Skeletal muscle tissue (tissue), 4 donors: ENCODE results near the gene IFITM1. TPM values are rescaled to one million over a fixed set of nuclear protein-coding genes. Genes with fewer than 3 reads are reported as not detected.

Source experiments
- H3K27ac ChIP-seq: one replicate; pipeline ENCODE4 v1.7.0; 2013; ENCODE audit warnings: mild to moderate bottlenecking, low read depth, low read length, inconsistent platforms
- H3K27me3 ChIP-seq, 3 donors: one replicate each; pipeline ENCODE4 v1.7.0; 2013; ENCODE audit warnings: low read length in 3 of 3; ENCODE audit not compliant: control insufficient read depth in 3 of 3, insufficient read depth in 3 of 3
- H3K36me3 ChIP-seq, 3 donors: one replicate each; pipeline ENCODE4 v1.7.0; 2013; ENCODE audit warnings: low read length in 3 of 3; ENCODE audit not compliant: control insufficient read depth in 3 of 3, insufficient read depth in 3 of 3
- H3K4me1 ChIP-seq, 3 donors: one replicate each; pipeline ENCODE4 v1.7.0; 2013; ENCODE audit warnings: low read length in 3 of 3, mild to moderate bottlenecking in 3 of 3; ENCODE audit not compliant: control insufficient read depth in 3 of 3, insufficient read depth in 3 of 3
- H3K4me3 ChIP-seq, 3 donors: one replicate each; pipeline ENCODE4 v1.7.0; 2013; ENCODE audit warnings: low read length in 3 of 3
- H3K9ac ChIP-seq, 3 donors: one replicate each; pipeline ENCODE4 v1.7.0; 2013; ENCODE audit warnings: low read length in 3 of 3, mild to moderate bottlenecking in 3 of 3, moderate library complexity in 2 of 3, low read depth in 1 of 3
- H3K9me3 ChIP-seq, 3 donors: one replicate each; pipeline ENCODE4 v1.7.0; 2013; ENCODE audit warnings: low read length in 3 of 3; ENCODE audit not compliant: control insufficient read depth in 3 of 3
- total RNA-seq: library from RNA; depleted of rRNA; stranded (reverse); fragments of >200 nt; gene quantifications from one replicate; pipeline ENCODE4 v1.2.3, GENCODE V29; 2014
- donor health status: Osteomylitis.

Gene IFITM1
- total RNA-seq, 1 donor from 2014 or later = 13.0 TPM

DNA sequence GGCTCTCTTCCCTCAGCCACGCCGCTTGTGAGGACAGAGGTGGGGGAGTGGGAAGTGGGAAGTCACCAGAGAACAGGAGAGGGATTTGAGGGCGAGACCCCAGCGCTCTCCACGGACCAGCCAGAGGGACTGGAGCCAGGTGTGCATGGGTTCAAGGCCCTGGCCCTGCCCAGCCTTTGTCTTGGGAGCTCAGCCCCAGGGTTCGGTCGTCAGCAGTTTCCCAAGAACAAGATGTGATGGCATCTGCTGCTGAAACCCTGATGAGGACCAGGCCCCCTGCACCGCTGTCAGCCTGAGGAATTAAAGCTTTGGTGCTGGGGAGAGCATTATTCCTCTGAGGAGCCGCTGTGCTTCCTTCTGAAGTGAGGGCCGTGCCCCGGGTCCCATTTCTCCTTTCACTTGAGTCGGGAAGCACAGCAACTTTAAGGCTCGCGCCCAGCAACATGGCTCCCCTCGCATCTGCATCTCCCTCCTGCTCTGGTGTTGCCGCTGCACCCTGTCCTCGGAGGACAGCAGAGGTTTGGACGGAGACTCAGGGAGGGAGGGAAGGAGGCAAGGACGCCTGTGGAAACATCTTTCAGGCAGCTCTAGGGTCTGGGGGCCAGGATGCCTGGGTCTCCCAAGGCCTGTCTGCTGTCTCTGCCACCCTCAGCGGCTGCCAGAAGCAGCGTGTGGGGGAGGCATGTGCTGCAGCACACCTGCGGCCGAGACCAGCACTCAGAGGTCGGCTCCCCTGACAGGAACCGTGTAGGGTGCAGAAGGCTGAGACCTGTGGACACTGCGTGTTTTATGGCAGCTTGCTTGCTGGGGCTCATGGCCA lies 18.3 kb upstream of the IFITM1 start:
- Histone ChIP-seq H3K9me3 (no peaks in the 10 kb centered on the region), H3K4me1 (peaks cover 3 to 11% (median 7%) of the 10 kb centered on the region in 3 donors), H3K4me3 (no peak overlapping the region), H3K36me3 (peaks cover 0 to 2% (median 0%) of the 10 kb centered on the region in 3 donors), H3K27me3 (peaks cover 15 to 33% (median 33%) of the 10 kb centered on the region in 3 donors), H3K27ac (no peak overlapping the region), H3K9ac (no peak overlapping the region)

DNA sequence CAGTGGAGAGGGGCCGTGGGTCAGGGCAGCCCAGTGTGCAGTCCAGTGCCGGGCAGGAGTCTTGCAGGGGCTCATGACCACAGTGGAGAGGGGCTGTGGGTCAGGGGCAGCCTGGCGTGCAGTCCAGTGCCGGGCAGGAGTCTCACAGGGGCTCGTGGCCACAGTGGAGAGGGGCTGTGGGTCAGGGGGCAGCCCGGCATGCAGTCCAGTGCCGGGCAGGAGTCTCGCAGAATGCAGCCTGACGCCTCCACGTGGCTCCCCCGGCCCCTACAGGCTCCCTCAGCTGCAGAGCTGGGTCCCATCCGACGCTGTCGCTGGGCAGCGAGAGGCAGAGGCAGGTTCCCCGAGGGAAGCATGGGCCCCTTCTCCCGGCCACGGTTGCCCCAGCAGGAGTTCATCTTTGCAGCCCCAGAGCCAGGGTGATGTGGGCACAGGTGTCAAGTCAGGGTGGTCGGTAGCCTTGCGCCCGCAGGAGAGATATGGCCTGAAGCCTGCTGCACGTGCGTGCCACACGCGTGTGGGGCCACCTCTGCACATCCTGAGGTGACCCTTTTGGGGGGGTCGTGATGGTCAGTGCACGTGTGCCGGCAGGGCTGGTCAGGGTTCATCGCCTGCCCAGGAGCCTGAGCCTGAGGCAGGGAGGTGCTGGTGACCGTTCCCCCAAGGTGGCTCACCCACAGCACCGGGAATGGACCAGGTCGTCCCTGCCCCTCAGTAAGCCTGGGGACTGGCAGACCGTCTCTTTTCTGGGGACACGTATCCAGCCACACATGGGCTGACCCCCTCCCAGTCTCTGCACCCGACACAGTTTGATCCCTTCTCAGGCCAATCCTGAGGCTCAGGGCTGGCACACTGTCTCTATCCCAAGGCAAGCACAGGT lies 17.4 kb upstream of the IFITM1 start:
- H3K9me3 ChIP-seq = no peaks in the 10 kb centered on the region
- peaks cover 18 to 34% (median 33%) of the 10 kb centered on the region in 3 donors for H3K27me3 ChIP-seq
- H3K9ac ChIP-seq = no peak overlapping the region
- H3K36me3 ChIP-seq = peaks cover 0 to 2% (median 0%) of the 10 kb centered on the region in 3 donors
- peaks cover 3 to 11% (median 7%) of the 10 kb centered on the region in 3 donors for H3K4me1 ChIP-seq
- H3K4me3 ChIP-seq = no peak overlapping the region
- H3K27ac ChIP-seq = no peak overlapping the region

DNA sequence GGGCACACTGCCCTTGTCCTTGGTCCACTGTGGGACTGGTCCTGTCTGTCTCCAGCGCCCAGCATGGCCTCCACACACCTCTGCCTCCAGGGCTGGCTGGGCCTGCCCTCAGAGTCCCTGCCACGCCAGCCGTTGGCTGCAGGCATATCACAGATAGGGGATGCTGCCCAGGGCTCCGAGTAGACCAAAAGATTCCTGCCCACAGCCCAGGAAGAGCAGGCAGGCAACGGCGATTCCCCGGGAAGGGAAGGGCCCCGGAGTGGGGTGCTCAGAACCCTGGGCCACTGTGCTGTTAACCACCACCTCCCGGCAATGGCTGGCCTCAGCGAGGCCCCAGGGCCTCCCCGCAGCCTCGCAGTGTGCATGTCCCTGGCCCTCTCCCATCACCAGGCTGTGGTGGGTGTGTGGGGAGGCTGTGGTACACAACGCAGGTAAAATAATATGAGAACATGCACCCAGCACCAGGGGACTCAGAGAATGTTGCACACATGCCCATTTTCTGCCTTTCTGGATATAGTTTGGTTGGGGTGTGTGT lies 16.7 kb upstream of the IFITM1 start:
- H3K4me3 ChIP-seq = no peak overlapping the region
- no peak overlapping the region for H3K27ac ChIP-seq
- H3K27me3 ChIP-seq = peaks cover 18 to 34% (median 33%) of the 10 kb centered on the region in 3 donors
- no peak overlapping the region for H3K9ac ChIP-seq
- no peaks in the 10 kb centered on the region for H3K9me3 ChIP-seq
- peaks cover 3 to 11% (median 7%) of the 10 kb centered on the region in 3 donors for H3K4me1 ChIP-seq
- H3K36me3 ChIP-seq = peaks cover 0 to 2% (median 0%) of the 10 kb centered on the region in 3 donors

DNA sequence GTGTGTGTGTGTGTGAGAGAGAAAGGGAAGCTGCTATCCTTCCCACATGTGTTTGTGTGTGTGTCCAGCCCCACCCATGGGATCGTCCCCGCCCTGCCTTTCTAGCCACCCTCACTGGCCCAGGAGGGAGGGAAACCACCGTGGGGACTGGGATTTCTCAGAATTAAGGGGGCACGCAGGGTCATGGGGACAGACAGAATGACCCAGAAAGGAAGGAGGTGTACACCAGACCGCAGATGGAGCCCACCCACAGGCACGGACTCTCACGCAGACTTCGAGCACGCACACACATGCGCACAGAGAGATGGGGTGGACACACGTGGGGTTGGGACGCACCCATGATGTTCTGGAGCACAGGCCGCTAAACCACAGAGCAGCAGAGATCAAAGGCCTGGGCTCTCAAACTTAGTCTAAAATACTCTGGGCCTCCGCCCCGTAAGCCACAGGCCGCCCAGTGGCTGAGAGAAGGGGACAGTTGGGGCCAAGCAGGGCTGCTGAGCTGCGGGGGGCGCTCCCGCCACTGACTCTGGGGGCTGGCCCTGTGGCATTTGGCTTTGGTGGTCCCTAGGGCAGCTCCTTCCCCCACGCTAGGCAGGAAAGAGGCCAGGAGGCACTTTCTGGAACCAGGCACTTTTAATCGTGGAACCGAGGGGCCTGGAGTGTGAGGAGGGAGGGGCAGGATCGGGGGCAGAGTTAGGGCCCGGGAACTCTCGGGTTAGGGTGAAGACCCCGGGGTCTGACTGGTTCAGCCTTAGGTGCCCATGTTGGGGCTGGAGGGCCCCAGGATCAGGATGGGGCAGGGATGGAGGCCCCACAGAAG lies 16.0 kb upstream of the IFITM1 start:
- no peak overlapping the region for H3K9ac ChIP-seq
- peaks cover 0 to 2% (median 0%) of the 10 kb centered on the region in 3 donors for H3K36me3 ChIP-seq
- H3K27me3 ChIP-seq = peaks cover 18 to 34% (median 33%) of the 10 kb centered on the region in 3 donors
- no peak overlapping the region for H3K27ac ChIP-seq
- H3K4me1 ChIP-seq = peaks cover 3 to 11% (median 7%) of the 10 kb centered on the region in 3 donors
- H3K9me3 ChIP-seq = no peaks in the 10 kb centered on the region
- H3K4me3 ChIP-seq = no peak overlapping the region

DNA sequence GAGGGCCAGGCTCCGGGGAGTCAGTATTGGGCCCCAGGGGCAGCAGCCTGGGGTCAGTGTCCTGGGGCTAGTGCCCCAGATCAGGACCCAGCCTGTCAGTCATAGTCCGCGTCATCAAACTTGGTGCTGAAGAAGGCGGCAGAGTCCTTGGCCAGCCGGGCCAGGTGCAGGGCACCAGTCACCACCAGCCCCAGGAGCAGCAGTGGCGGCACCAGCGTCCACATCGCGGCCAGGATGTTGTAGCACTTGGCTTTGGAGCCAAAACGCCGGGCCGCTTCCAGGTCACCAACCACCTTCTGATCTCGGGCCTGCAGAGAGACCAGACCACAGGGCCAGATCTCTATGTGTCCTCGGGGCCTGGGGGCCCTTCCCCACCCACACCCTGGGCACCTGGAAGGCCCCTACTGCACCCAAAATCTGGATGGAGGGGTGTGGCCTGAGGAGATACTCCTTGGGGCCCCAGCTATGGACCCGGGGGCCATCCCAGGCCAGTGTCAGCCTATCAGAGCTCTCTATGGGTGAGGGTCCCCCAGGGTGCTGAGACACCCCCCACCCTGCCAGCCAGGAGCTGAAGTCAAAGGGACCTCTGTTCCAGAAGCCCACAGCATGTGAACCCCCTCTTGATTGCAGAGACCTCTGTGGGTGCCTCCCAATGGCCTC lies 15.3 kb upstream of the IFITM1 start:
- Histone ChIP-seq H3K27me3 (peaks cover 18 to 34% (median 33%) of the 10 kb centered on the region in 3 donors), H3K27ac (no peak overlapping the region), H3K36me3 (peaks cover 0 to 2% (median 0%) of the 10 kb centered on the region in 3 donors), H3K4me1 (peaks cover 3 to 11% (median 7%) of the 10 kb centered on the region in 3 donors), H3K9me3 (no peaks in the 10 kb centered on the region), H3K4me3 (no peak overlapping the region), H3K9ac (no peak overlapping the region)

DNA sequence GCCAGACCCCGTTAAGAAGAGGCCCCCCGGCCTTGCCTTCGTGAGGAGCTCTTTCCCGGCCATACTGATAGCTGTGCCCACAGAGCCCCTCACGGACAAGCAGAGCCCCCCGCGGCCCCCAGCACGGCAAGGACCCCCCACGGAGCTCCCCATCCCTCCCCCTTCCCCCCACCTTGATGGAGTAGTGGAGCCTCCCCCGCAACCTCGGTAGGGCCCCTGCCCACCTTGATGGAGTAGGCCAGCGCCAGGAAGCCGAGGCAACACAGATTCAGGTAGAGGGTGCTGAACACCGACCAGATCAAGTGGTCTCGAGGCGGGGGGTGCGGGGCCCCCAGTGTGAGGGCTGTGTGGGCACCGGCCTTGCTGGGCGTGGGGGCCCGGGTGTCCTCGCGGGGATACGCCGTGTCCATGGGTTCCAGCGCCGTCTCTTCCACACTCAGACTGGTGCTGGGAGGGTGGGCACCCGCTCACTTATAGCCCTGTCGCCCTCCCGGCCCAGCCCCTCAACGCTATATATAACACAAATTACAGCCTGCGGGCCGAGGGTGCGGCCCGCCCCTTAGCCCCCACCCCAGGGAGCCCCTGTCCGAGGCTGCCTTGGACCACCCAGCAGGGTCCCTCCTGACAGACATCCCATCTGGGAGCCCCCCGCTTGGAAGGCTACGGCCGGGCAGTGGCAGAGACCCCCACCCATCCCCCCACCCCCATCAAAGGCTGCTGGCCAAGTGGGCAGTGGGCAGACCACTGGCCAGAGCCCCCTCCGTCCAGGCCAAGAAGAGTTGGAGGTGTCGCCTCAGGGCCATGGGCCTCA lies 14.6 kb upstream of the IFITM1 start, which contains the start of gene IFITM5:
Gene IFITM5 (minus strand): TSS at position 446 of the 811 bp plus-strand sequence. CDS start 36 bp downstream, at position 410.
- no peak within 1 kb of the TSS for H3K9ac ChIP-seq
- no peak within 1 kb of the TSS for H3K27ac ChIP-seq
- H3K27me3 ChIP-seq = peaks cover 18 to 31% (median 30%) of the 10 kb centered on the region in 3 donors
- peaks cover 0 to 2% (median 0%) of the 10 kb centered on the region in 3 donors for H3K36me3 ChIP-seq
- H3K9me3 ChIP-seq = no peaks in the 10 kb centered on the region
- no peak within 1 kb of the TSS for H3K4me3 ChIP-seq
- H3K4me1 ChIP-seq = peaks cover 3 to 11% (median 7%) of the 10 kb centered on the region in 3 donors

DNA sequence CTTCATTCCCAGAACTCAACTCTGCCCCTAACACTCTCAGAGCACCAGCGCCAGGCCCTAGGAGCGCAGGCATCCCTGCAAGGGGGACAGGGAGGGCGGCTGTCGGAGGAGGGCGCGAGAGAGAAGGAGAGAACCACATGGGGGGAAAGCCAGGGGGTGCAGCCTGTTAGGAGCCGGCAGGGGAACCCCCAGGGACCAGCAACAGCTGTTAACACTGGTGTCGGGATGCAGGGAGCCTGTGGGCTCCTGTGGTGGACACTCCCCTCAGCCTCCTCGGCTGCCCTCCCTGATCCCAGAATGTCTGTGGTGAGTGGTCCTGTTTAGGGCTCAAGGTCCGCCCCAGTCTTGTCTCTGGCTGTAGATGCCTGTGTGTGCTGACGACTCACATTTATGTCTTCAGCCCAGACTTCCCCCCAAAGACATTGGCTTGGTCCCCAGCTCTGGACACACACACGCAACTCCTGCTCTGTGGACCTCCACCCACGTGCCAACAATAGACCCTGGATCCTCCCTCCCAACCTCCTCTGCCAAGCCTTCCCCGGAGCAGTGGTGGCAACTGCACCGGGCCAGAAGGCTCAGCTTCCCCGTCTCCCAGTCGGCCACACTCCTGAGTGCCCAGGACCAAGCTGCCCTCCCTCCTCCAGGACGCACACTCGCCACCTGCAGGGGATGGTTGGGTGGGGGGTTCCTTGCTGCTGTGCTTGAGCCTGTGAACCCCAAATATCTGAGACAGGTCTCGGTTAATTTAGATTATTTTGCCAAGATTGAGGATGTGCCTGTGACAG lies 13.7 kb upstream of the IFITM1 start:
- no peaks in the 10 kb centered on the region for H3K9me3 ChIP-seq
- H3K36me3 ChIP-seq = no peaks in the 10 kb centered on the region
- H3K4me3 ChIP-seq = no peak overlapping the region
- peaks cover 18 to 31% (median 27%) of the 10 kb centered on the region in 3 donors for H3K27me3 ChIP-seq
- no peak overlapping the region for H3K27ac ChIP-seq
- peaks cover 5 to 11% (median 9%) of the 10 kb centered on the region in 3 donors for H3K4me1 ChIP-seq
- no peak overlapping the region for H3K9ac ChIP-seq

DNA sequence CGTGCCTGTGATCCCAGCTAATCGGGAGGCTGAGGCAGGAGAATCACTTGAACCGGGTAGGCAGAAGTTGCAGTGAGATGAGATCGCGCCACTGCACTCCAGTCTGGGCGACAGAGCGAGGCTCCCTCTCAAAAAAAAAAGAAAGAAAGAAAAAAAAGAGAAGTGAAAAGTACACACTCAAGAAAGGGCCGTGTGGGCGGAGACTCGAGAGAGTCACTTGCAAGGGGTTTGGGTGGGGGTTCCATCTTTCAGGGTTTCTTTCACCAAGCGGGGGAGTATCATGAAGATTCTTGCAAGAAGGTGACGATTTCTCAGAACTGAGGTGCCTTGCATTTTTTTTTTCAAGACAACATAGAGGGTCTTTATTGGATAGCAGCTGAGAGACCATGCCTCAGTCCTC lies 10.5 kb upstream of the IFITM1 start:
- Histone ChIP-seq H3K9me3 (no peaks in the 10 kb centered on the region), H3K9ac (no peak overlapping the region), H3K4me1 (peaks cover 8 to 18% (median 17%) of the 10 kb centered on the region in 3 donors), H3K27me3 (peaks cover 10 to 20% (median 19%) of the 10 kb centered on the region in 3 donors), H3K36me3 (no peaks in the 10 kb centered on the region), H3K4me3 (no peak overlapping the region), H3K27ac (no peak overlapping the region)
